ENCODE measurements around the gene ZNF362.
"Not testable (repeated sequence)": the region's sequence is repeated elsewhere in the genome, so short reads cannot be mapped to it uniquely, and the experiment has no call there.

ZNF362 gene, protein sequence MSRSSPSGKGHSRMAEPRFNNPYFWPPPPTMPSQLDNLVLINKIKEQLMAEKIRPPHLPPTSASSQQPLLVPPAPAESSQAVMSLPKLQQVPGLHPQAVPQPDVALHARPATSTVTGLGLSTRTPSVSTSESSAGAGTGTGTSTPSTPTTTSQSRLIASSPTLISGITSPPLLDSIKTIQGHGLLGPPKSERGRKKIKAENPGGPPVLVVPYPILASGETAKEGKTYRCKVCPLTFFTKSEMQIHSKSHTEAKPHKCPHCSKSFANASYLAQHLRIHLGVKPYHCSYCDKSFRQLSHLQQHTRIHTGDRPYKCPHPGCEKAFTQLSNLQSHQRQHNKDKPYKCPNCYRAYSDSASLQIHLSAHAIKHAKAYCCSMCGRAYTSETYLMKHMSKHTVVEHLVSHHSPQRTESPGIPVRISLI

DNA sequence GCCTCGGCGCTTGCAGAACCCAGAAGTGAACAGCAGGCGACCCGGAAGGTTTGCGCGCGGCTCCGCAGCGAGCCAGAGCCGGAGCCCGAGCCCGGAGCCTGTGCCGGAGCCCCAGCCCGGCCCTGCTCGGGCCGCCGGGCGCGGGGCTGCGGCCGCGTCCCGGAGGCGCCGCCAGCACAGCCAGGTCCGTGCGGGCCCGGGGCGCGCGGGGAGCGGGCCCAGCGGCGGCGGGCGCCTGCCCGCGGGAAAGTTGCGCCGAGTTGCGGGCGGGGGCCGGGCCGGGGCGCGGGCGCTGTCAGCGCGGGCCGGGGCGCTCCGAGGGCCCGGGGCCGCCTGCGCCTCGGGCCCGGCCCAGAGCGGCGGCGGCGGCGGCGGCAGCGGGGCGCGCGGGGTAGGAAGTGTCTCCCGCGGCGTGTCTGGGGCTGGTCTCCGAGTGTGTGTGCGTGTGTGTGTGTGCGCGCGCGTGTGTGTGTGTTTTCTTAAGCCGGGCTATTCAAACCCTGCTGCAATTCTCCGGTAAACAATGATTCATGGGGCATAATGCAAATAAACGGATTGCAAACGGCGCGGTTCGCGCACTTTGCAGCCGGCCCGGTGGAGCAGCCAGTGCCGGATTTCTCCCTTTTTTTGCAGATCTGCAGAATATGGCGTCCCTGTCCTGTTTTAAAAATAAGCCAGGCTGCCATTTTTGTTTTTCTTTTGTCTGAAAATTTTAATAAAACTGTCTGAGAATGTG, at the start of gene ZNF362:
Gene ZNF362 (plus strand): TSS at position 22 of the 736 bp plus-strand sequence. CDS start 14,083 bp downstream, outside the sequence.
- peak; percentile 36 for DNase-seq (ENCODE audit: low read depth)

DNA sequence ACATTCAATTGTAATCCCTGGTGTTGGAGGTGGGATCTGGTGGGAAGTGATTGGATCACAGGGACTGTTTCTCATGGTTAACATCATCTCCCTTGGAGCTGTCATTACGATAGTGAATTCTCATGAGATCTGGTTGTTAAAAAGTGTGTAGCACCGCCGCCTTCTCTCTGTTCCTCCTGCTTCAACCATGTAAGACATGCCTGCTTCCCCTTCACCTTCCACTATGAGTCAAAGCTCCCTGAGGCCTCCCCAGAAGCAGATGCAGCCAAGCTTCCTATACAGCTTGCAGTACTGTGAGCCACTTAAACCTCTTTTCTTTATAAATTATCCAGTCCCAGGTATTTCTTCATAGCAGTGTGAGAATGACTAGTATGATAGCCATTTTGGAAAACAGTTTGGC, 44.3 kb upstream of the ZNF362 start:
- no peak for DNase-seq (ENCODE audit: low read depth)

- no peak for DNase-seq (ENCODE audit: low read depth)
Observed at GRCh38 chr1:33219886-33220661, 36.2 kb upstream of the ZNF362 start.

DNA sequence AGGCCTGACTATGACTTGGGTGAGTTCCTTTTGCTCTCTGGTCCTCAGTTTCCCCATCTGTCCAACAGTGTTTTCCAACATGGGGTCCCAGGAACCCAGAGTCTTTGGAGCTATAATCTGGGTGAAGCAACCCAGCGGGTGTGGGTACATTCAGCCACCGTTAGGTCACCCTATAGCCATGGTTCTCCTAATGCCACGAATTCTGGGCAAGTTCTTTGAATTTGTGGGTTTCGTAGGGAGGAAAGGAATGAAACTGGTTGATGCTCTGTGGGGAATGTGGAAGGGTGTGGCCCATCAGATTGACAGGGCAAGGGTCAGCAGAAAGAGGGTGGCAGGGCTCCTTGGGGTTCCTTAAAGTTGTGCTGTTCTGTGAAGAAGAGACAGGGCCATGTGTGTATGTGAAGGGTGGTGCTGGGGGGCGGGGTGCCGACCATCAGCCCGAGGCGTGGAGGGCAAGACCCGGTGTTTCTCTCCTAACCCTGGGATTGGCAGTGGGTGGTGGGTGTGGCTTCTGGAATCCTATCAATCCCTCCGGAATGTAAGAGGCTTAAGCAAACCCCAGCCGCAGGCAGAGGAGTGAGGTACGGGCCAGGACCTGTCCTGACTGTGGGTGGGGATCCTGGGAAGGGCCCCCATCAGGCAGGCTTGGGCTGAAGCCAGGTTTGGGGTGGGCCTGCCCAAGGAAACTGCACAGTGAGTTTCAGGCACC, 35.5 kb upstream of the ZNF362 start:
- DNase-seq (ENCODE audit: low read depth) = no peak

- DNase-seq (ENCODE audit: low read depth) = no peak
Observed at GRCh38 chr1:33221385-33221758, 34.9 kb upstream of the ZNF362 start.

- DNase-seq (ENCODE audit: low read depth) = peak; percentile 28
Observed at GRCh38 chr1:33222381-33222780, 33.9 kb upstream of the ZNF362 start.

- no peak for DNase-seq (ENCODE audit: low read depth)
Observed at GRCh38 chr1:33224166-33224707, 32.1 kb upstream of the ZNF362 start.

DNA sequence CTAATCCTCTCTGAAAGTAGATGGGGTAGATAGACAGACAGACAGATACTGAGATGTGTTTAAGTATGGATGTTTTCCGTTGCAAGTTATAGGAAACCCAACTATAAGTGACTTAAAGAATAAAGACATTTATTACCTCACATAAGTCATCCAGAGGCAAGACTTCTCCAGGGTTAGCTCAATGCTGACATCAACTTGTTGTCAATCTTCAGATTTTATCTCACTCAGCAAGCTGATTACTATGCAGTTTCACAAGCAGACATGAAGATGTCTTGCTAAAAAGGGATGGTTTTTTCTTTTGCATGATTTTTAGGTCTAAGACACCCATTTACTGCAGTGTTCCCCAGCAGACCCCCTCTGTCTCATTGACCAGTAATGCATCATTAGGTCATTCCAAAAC, 30.7 kb upstream of the ZNF362 start:
- DNase-seq (ENCODE audit: low read depth) = no peak

- DNase-seq (ENCODE audit: low read depth) = peak; percentile 95
Observed at GRCh38 chr1:33228935-33229487, 27.3 kb upstream of the ZNF362 start.

DNA sequence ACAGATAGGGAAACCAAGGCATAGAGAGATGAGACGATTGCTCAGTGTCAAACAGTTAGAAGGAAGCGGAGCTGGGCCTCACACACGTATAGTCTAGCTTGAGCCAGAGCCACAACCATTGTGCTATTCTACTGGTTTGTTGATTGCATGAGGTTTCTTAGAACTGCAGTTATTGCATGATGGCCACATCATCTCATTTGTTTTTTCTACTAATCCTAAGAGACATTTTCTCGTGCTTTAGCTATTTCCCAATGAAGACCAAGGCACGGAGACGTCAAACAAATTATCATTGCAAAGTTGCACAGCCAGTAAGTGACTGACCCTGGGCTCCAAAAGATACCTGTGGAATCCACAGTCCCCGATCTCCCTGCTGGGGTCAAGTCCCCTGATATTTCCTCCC, 25.1 kb upstream of the ZNF362 start:
- DNase-seq (ENCODE audit: low read depth) = no peak

- no peak for DNase-seq (ENCODE audit: low read depth)
Observed at GRCh38 chr1:33232716-33233115, 23.6 kb upstream of the ZNF362 start.

- no peak for DNase-seq (ENCODE audit: low read depth)
Observed at GRCh38 chr1:33234131-33234530, 22.2 kb upstream of the ZNF362 start.

GRCh38 chr1:33234588-33234990, 21.7 kb upstream of the ZNF362 start:
- DNase-seq (ENCODE audit: low read depth) = no peak

DNA sequence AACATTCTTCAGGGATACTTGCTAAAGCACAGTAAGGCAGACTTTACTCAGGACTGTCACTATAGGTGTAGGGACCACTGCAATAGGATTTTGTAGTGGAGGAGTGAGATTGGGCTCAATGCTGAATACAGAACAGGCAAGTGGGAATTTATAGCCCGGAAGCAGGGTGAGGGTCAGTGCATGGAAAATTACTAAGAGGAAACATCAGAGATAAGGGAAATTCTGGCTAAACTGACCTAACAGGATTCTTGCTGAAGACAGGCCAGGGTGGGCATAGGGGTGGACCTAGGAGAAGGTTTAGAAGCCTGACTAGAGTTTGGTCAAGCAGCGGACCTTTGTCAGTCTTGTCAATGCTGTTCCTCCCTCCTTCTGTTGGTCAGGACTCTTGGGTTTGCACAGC, 20.8 kb upstream of the ZNF362 start:
- DNase-seq (ENCODE audit: low read depth) = no peak

DNA sequence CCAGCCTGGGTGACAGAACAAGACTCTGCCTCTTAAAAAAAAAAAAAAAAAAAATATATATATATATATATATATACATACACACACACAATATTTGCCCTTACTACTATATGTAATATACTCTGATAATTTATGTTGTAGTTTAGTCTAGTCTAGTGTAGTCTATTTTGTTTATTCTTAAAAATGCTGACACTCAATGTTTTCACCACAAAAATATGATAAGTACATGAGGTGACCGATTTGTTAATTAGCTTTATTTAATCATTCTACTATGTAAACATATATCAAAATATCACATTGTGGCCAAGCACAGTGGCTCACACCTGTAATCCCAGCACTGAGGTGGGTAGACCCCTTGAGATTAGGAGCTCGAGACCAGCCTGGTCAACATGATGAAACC, 19.8 kb upstream of the ZNF362 start:
- no peak for DNase-seq (ENCODE audit: low read depth)

DNA sequence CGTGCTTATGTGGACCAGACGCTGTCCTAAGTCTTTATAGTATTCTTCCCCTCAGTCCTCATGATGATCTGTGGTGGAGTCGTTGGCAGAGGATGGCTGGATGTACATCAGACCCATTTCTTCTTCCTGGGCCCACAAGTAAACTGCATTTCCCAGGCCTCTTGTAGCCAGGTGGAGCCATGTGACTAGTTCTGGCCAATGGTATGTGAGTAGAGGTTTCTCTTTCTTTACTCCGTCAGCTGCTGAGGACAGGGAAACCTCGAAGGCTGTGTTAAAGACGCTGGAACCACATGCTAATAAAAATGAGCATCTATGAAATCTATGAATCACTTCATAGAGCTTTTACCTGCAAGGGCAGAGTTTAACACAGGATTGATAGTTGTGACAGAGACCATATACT, 18.7 kb upstream of the ZNF362 start:
- no peak for DNase-seq (ENCODE audit: low read depth)

- not testable (repeated sequence) for DNase-seq (ENCODE audit: low read depth)
Observed at GRCh38 chr1:33238194-33238724, 18.0 kb upstream of the ZNF362 start.

DNA sequence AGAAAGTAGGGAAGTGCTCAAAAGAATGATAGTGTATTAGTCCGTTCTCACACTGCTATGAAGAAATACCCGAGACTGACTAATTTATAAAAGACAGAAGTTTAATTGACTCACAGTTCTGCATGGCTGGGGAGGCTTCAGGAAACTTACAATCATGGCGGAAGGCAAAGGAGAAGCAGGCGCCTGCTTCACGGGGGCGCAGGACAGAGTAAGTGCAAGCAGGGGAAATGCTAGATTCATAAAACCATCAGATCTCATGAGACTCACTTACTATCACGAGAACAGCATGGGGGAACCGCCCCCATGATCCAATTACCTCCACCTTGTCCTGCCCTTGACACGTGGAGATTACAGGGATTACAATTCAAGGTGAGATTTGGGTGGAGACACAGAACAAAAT, 16.9 kb upstream of the ZNF362 start:
- DNase-seq (ENCODE audit: low read depth) = not testable (repeated sequence)

DNA sequence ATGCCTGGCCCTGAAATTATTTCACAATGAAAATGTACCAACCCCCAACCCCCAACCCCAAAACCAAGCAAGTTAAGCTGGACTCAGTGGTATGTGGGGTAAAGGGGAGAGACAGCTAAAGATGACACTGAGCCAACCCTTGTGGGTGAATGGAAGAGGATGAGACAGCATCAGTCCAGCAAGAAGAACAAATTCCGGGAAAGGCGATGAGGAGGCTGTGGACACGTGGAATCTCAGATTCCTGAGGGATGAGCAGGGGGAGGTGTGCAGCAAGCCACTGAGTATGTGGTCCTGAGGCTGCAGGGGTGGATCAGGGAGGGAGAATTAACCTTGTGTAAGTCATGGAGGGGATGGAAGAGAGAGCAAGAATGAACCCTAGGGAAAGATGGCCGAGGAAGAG, 14.4 kb upstream of the ZNF362 start:
- no peak for DNase-seq (ENCODE audit: low read depth)

DNA sequence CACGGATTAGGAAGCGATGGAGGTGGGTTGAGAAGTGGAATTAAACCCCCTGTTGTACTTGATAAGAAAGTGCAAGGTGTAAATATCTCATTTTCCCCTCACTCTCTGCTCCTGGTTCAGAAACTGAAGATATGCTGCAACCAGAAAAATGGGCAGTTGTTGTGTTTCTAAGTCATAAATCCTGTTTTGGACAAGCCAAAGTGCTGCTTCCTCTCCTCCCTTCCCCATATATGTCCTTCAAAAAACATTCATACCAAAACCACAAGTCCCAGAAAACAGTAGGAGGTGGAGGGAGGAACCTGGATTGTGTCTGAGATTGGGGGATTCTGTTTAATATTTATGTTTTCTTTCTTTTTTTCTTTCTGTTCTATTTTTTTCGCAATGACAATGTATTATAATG, 13.6 kb upstream of the ZNF362 start:
- no peak for DNase-seq (ENCODE audit: low read depth)

DNA sequence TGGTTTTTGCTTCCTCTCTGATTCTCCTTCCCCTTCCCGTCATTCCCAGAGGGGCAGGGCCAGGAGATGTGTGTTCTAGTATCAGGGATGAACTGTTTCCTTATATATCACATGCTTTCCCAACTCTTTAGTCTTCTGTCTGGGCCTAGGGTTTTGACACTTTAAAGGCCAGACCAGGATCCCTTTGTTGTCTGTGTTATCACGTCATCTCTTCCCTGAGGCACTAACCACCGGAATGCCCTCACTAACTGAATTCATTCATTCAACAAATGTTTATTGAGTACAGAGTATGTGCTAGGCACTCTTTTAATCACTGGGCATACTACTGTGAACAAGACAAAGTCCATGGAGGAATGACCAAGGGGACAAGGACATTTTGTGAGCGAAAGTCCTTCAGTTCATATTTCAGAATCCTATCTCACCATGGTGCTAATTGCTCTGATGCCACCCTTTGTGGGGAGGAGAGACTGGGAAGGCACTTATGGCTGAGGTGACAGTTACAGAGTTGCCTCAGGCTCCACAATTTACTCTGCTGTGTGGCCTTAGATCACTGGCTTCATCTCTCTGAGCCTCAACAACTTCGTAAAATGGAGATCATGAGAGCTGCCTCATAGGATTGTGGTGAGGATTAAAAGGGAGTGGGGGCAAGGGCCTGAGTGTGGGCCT, 12.0 kb upstream of the ZNF362 start:
- DNase-seq (ENCODE audit: low read depth) = no peak

Measured in stromal cell of bone marrow (primary cell).